Ishikawa (cell line): ENCODE measurements around the gene DMRTB1.

Source experiments
- CEBPB ChIP-seq: IDR thresholded peaks from 2 replicates; pipeline ENCODE4 v1.6.1; 2012
- CREB1 ChIP-seq: IDR thresholded peaks from 2 replicates; pipeline ENCODE4 v1.6.1; 2012; ENCODE audit warnings: low read depth
- EGR1 ChIP-seq: IDR thresholded peaks from 2 replicates; pipeline ENCODE4 v1.6.1; 2012
- EP300 ChIP-seq: IDR thresholded peaks from 2 replicates; pipeline ENCODE4 v1.6.1; 2012; ENCODE audit warnings: borderline replicate concordance
- FOXM1 ChIP-seq: IDR thresholded peaks from 2 replicates; pipeline ENCODE4 v1.6.1; 2012; ENCODE audit warnings: low read depth, borderline replicate concordance
- NFIC ChIP-seq: IDR thresholded peaks from 2 replicates; pipeline ENCODE4 v1.6.1; 2012
- RAD21 ChIP-seq: IDR thresholded peaks from 2 replicates; pipeline ENCODE4 v1.6.1; 2012; ENCODE audit warnings: low read depth
- TAF1 ChIP-seq: IDR thresholded peaks from 2 replicates; pipeline ENCODE4 v1.6.1; 2012; ENCODE audit warnings: low read depth, mild to moderate bottlenecking
- TCF12 ChIP-seq: IDR thresholded peaks from 2 replicates; pipeline ENCODE4 v1.6.1; 2012; ENCODE audit warnings: low read depth
- TEAD4 ChIP-seq: IDR thresholded peaks from 2 replicates; pipeline ENCODE4 v1.6.1; 2012
- YY1 ChIP-seq: IDR thresholded peaks from 2 replicates; pipeline ENCODE4 v1.6.1; 2012; ENCODE audit warnings: low read depth
- ZBTB7A ChIP-seq: IDR thresholded peaks from 2 replicates; pipeline ENCODE4 v1.6.1; 2012; ENCODE audit warnings: low read depth
- TF ChIP-seq, protein P1 (sequence below): IDR thresholded peaks from 2 replicates; pipeline ENCODE4 v1.6.1; 2012; ENCODE audit warnings: low read depth, mild to moderate bottlenecking
- TF ChIP-seq, protein P2 (sequence below): IDR thresholded peaks from 2 replicates; pipeline ENCODE4 v1.6.1; 2012
- TF ChIP-seq, protein P3 (sequence below): IDR thresholded peaks from 2 replicates; pipeline ENCODE4 v1.6.1; 2012

The DMRTB1 gene

DNA sequence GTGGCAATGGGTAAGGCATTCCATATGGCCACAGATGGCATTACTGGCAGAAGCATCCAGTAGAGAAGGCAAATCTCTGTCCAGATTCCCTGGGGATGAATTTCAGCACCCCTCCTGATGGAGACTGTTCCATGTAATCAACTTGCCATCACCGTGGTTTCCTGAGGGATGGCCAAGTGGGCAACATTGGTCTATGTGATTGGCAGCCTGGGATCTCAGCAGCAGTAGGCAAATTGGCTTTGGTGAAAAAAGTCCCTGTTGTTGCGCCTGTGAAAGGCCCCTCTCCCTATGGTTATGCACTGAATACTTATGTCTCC, 19.3 kb downstream of the DMRTB1 start:
- no peak for TF ChIP-seq CEBPB
- TF ChIP-seq, protein P1, sequence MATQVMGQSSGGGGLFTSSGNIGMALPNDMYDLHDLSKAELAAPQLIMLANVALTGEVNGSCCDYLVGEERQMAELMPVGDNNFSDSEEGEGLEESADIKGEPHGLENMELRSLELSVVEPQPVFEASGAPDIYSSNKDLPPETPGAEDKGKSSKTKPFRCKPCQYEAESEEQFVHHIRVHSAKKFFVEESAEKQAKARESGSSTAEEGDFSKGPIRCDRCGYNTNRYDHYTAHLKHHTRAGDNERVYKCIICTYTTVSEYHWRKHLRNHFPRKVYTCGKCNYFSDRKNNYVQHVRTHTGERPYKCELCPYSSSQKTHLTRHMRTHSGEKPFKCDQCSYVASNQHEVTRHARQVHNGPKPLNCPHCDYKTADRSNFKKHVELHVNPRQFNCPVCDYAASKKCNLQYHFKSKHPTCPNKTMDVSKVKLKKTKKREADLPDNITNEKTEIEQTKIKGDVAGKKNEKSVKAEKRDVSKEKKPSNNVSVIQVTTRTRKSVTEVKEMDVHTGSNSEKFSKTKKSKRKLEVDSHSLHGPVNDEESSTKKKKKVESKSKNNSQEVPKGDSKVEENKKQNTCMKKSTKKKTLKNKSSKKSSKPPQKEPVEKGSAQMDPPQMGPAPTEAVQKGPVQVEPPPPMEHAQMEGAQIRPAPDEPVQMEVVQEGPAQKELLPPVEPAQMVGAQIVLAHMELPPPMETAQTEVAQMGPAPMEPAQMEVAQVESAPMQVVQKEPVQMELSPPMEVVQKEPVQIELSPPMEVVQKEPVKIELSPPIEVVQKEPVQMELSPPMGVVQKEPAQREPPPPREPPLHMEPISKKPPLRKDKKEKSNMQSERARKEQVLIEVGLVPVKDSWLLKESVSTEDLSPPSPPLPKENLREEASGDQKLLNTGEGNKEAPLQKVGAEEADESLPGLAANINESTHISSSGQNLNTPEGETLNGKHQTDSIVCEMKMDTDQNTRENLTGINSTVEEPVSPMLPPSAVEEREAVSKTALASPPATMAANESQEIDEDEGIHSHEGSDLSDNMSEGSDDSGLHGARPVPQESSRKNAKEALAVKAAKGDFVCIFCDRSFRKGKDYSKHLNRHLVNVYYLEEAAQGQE, result no peak

DNA sequence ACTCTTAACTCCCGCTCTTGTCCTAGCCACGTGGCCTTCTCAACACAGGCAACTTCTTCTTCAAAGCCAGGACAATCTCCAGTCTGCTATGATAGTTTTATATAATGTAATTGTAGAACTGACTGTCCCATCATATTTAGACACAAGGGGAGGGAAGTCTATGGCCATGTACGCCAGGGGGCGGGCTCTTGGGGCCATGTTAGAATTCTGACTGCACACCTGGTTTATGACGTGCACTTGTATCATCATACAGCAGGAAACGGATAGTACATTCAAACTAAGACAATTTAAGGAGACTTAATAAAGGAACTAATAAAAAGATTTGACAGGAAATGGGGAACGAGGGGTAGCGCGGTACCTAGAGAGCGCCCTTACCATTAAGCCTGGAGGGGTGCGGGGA, 21.5 kb downstream of the DMRTB1 start:
- no peak for TF ChIP-seq FOXM1
- no peak for TF ChIP-seq EGR1
- no peak for TF ChIP-seq CEBPB
- TF ChIP-seq ZBTB7A, result no peak
- no peak for TF ChIP-seq TAF1
- TF ChIP-seq NFIC, result no peak
- TF ChIP-seq TCF12, result no peak
- TF ChIP-seq, protein P2, sequence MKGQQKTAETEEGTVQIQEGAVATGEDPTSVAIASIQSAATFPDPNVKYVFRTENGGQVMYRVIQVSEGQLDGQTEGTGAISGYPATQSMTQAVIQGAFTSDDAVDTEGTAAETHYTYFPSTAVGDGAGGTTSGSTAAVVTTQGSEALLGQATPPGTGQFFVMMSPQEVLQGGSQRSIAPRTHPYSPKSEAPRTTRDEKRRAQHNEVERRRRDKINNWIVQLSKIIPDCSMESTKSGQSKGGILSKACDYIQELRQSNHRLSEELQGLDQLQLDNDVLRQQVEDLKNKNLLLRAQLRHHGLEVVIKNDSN, result no peak

DNA sequence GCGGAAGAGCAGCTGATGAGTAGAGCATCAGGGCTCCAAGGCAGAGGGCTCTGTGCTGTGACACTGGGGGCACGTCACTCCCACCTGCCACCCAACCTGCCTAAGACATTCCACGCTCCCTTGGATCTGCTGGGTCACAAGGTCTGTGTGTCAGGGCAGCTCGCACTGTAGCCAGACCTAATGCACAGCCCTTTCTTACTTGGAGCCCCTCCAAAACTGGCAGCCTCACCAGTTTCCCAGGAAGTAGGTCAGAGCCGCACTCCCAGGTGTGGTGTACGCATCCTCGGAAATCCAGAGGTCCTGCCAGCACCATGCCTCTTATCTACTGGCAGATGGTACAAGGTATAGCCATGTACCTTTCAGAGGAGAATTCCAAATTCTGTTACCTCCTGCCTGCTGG, 22.3 kb downstream of the DMRTB1 start:
- TF ChIP-seq, protein P3, sequence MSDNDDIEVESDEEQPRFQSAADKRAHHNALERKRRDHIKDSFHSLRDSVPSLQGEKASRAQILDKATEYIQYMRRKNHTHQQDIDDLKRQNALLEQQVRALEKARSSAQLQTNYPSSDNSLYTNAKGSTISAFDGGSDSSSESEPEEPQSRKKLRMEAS, result no peak
- TF ChIP-seq YY1 (no peak), TEAD4 (no peak), NFIC (no peak), TCF12 (no peak), CREB1 (no peak), EP300 (no peak), ZBTB7A (no peak), FOXM1 (no peak)
- TF ChIP-seq, protein P1, result no peak
- TF ChIP-seq, protein P2, result no peak

DNA sequence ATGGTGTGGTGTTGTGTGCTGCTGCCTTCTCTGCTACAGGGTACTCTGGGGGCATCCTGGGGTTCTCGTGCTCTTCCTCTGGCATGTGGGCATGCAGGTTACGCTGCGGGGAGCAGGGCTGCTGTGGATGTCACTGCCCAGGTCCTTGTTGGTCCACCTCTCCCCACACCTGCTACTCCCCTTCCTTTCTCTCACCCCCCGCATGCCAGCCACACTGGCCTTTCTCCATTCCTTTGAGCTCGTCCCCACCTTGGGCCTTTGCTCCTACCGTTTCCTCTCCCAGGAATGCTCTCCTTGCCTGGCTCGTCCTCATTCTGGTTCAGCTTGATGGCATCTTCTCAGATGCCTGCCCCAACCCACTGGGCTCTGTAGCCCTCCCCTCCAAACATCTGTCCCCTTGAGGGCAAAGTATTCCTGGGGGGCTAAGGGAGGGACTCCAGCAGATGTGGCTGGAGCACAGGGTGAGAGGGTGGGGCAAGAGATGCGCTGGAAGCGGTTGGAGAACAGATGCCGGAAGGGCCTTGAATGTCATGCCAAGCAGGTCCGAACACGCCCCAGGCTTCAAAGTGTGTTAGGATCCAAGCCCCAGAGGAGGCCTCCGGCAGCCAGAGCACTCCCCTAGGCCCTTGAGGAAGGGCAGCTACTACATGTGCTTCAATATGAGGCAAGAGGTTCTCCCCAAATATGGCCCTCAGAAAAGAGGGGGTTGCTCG, 23.4 kb downstream of the DMRTB1 start:
- no peak for TF ChIP-seq TEAD4
- TF ChIP-seq, protein P1, result no peak
- no peak for TF ChIP-seq CEBPB
- no peak for TF ChIP-seq EP300
- no peak for TF ChIP-seq TCF12
- TF ChIP-seq, protein P2, result no peak
- no peak for TF ChIP-seq NFIC
- no peak for TF ChIP-seq TAF1
- TF ChIP-seq, protein P3, result no peak
- TF ChIP-seq YY1, result no peak
- no peak for TF ChIP-seq FOXM1
- no peak for TF ChIP-seq ZBTB7A
- no peak for TF ChIP-seq RAD21
- no peak for TF ChIP-seq CREB1
- no peak for TF ChIP-seq EGR1

DNA sequence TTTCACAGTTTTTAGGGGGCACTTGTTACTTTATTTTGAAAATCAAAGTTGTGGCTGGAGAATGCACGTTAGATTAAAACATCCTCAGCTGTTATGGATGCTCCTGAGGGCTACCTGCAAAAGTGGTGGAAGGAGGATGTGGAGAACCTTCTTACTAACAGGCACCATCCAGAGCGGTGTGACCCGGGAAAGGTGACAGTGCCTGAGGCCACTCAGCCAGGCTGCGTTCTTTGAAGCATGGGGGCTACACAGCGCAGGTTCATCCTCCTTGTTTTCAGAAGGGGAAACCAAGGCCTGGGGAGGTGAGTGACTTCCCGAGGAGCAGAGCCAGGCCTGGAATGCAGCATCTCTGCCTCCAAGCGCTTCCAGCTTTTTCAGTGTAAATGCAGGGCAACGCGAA, 24.0 kb downstream of the DMRTB1 start:
- no peak for TF ChIP-seq TEAD4
- no peak for TF ChIP-seq YY1
- no peak for TF ChIP-seq RAD21
- TF ChIP-seq EP300, result no peak
- no peak for TF ChIP-seq CREB1
- TF ChIP-seq, protein P1, result no peak
- TF ChIP-seq, protein P2, result no peak
- TF ChIP-seq ZBTB7A, result no peak
- TF ChIP-seq TCF12, result no peak
- TF ChIP-seq, protein P3, result no peak
- TF ChIP-seq FOXM1, result no peak
- TF ChIP-seq EGR1, result no peak
- TF ChIP-seq NFIC, result no peak
